ENCODE measurements around the gene CYP2A13. TPM values are rescaled to one million over a fixed set of nuclear protein-coding genes. Genes with fewer than 3 reads are reported as not detected.
A peak's percentile ranks its signal among the peaks of the same experiment; 100 is the strongest.
"Not testable (repeated sequence)": the region's sequence is repeated elsewhere in the genome, so short reads cannot be mapped to it uniquely, and the experiment has no call there.

CYP2A13 gene
- total RNA-seq, 1 donor from 2014 or later: not detected

DNA sequence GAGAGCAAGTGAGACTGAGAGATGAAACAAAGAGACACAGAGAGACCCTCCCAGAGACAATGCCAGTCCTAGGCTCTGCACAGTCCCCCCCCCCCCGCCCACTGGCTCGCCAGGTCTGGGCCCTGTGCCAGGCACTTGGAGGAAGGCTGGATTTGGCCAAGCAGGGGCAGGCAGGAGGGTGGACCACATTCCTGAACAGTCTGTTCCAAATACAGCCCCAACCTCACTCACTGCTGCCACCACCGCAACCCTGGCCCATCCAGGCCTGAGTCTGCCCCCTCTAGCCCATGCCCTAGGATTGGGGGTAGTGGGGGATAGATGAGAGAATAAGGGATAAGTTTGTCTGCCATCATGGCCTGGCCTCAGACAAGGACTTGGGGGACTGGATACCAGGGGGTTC is 45.0 kb downstream of the CYP2A13 start:
- Histone ChIP-seq H3K9me3 (no peaks in the 10 kb centered on the region), H3K27ac (no peak overlapping the region), H3K4me3 (no peak overlapping the region), H3K36me3 (no peaks in the 10 kb centered on the region), H3K4me1 (peaks cover 20% of the 10 kb centered on the region), H3K27me3 (no peaks in the 10 kb centered on the region)
- intact Hi-C loops (cut with DNase I): no loop called here
- no peak for TF ChIP-seq POLR2A (IDR thresholded peaks at IDR 0.05)
- TF ChIP-seq POLR2AphosphoS5 (IDR thresholded peaks at IDR 0.05; ENCODE audit: insufficient read depth in 1 of 2, low read depth in 1 of 2): no peak
- TF ChIP-seq, protein P1, sequence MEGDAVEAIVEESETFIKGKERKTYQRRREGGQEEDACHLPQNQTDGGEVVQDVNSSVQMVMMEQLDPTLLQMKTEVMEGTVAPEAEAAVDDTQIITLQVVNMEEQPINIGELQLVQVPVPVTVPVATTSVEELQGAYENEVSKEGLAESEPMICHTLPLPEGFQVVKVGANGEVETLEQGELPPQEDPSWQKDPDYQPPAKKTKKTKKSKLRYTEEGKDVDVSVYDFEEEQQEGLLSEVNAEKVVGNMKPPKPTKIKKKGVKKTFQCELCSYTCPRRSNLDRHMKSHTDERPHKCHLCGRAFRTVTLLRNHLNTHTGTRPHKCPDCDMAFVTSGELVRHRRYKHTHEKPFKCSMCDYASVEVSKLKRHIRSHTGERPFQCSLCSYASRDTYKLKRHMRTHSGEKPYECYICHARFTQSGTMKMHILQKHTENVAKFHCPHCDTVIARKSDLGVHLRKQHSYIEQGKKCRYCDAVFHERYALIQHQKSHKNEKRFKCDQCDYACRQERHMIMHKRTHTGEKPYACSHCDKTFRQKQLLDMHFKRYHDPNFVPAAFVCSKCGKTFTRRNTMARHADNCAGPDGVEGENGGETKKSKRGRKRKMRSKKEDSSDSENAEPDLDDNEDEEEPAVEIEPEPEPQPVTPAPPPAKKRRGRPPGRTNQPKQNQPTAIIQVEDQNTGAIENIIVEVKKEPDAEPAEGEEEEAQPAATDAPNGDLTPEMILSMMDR (IDR thresholded peaks at IDR 0.05): no peak
- no peak for DNase-seq (ENCODE audit: extremely low spot score in 2 of 2)

DNA sequence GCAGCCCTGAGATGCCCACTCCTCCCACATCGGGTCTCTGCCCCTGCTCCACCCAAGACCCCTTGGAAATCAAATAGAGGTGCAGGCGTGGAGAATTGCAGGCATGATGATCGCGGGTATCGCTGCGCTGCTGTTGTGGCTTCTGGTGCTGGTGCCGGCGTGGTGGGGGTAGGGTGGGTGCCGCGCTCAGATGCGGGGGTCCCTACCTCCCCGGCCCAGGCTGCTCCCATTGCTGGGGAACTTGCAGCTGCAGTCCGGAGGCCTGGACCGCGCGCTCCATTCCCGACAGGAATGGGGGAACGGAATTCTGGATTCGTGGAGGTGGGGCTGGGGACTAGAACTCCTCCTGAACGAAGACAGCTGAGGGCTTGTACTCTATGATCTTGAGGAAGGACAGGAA is 46.4 kb downstream of the CYP2A13 start:
- TF ChIP-seq POLR2A (IDR thresholded peaks at IDR 0.05) (no peak), POLR2AphosphoS5 (IDR thresholded peaks at IDR 0.05; ENCODE audit: insufficient read depth in 1 of 2, low read depth in 1 of 2) (no peak)
- TF ChIP-seq, protein P1 (IDR thresholded peaks at IDR 0.05): no peak
- DNase-seq (ENCODE audit: extremely low spot score in 2 of 2): no peak
- intact Hi-C loops (cut with DNase I): no loop called here
- Histone ChIP-seq H3K4me1 (peaks cover 20% of the 10 kb centered on the region), H3K36me3 (no peaks in the 10 kb centered on the region), H3K4me3 (no peak overlapping the region), H3K9me3 (no peaks in the 10 kb centered on the region), H3K27ac (no peak overlapping the region), H3K27me3 (no peaks in the 10 kb centered on the region)

DNA sequence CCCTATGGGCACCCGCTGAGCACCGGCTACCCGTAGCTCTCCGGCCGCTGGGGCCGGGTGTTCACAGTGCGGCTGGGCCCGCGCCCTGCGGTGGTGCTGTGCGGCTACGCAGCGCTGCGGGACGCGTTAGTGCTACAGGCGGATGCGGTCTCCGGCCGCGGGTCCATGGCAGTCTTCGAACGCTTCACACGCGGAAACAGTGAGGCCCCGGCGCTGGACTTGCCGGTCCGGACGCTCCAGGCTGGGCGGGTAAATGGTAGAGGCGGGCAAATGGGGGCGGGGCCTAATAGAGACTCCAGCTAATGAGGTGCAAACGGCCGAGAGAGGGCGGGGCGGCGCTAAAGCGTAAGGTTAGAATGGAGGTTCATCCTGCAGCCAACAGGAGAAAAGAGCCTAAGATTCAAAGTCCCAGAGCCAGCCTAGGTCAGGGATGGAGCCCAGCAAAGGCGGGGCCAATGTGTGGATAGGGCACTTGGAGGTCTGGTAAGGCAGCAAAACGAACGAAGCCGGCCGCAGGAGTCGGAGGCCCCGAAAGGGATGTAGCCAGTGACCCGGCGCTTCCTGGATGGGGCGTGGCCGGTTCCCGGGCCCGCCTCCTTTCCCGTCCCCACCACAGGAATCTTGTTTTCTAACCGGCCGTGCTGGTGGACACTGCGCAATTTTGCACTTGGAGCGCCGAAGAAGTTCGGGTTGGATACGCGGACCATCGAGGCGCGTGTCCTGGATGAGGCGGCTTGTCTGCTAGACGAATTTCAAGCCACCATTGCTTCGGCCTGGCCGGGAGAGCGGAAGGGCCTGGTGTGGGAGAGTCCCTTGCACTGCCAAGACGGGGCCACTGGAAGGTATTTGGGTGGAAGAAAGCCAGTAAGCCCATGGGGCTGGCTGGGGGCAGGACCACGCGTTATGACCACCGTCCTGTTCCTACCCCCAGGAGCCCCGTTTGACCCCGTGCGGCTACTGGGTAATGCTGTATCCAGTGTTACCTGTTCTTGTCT is 47.4 kb downstream of the CYP2A13 start:
- DNase-seq (ENCODE audit: extremely low spot score in 2 of 2); H3K36me3 ChIP-seq; H3K9me3 ChIP-seq; intact Hi-C loops (cut with DNase I); H3K27me3 ChIP-seq: not testable (repeated sequence)
- Histone ChIP-seq H3K27ac (peak overlapping the region; percentile 5), H3K4me1 (peaks cover 20% of the 10 kb centered on the region), H3K4me3 (peak overlapping the region; percentile 30 to 44)
- peak in 1 of 2 donors; percentile 34 for TF ChIP-seq POLR2AphosphoS5 (IDR thresholded peaks at IDR 0.05; ENCODE audit: insufficient read depth in 1 of 2, low read depth in 1 of 2)

GRCh38 chr19:41136636-41137455 is 48.6 kb downstream of the CYP2A13 start:
- Histone ChIP-seq H3K4me1 (peaks cover 20% of the 10 kb centered on the region), H3K9me3 (no peaks in the 10 kb centered on the region), H3K4me3 (peak overlapping the region in 1 of 2 donors; percentile 44), H3K27ac (no peak overlapping the region), H3K36me3 (no peaks in the 10 kb centered on the region), H3K27me3 (no peaks in the 10 kb centered on the region)
- intact Hi-C loops (cut with DNase I): no loop called here
- TF ChIP-seq POLR2A (IDR thresholded peaks at IDR 0.05) (no peak), POLR2AphosphoS5 (IDR thresholded peaks at IDR 0.05; ENCODE audit: insufficient read depth in 1 of 2, low read depth in 1 of 2) (no peak)
- TF ChIP-seq, protein P1 (IDR thresholded peaks at IDR 0.05): no peak
- no peak for DNase-seq (ENCODE audit: extremely low spot score in 2 of 2)

DNA sequence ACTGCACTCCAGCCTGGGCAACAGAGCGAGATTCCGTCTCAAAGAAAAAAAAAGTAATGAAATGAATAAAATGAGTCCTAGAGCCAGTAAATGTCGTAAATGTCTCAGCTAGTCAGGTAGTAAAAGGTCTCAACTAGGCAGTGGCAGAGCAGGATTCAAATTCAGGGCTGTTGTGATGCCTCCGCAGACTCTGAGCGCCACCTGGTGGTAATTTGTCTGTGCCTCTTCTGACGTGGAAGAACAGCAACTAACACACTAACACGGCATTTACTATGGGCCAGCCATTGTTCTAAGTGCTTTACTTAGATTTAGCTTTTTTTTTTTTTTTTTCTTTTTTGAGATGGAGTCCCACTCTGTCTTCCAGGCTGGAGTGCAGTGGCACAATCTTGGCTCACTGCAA is 56.2 kb downstream of the CYP2A13 start:
- no peak overlapping the region for H3K27ac ChIP-seq
- no peak overlapping the region for H3K4me3 ChIP-seq
- no peaks in the 10 kb centered on the region for H3K36me3 ChIP-seq
- DNase-seq (ENCODE audit: extremely low spot score in 2 of 2): no peak
- TF ChIP-seq POLR2AphosphoS5 (IDR thresholded peaks at IDR 0.05; ENCODE audit: insufficient read depth in 1 of 2, low read depth in 1 of 2): no peak
- TF ChIP-seq, protein P1 (IDR thresholded peaks at IDR 0.05): peak; percentile 73 to 78 (median 77)
- no peaks in the 10 kb centered on the region for H3K27me3 ChIP-seq
- no peaks in the 10 kb centered on the region for H3K4me1 ChIP-seq
- no peaks in the 10 kb centered on the region for H3K9me3 ChIP-seq
- intact Hi-C loops (cut with DNase I): no loop called here

Measured in vagina (tissue), 2 donors.